Fibroblast of villous mesenchyme (primary cell): ENCODE measurements around the gene XYLT1. TPM values are rescaled to one million over a fixed set of nuclear protein-coding genes. Genes with fewer than 3 reads are reported as not detected.

Experiments
- DNase-seq: peaks from one replicate; pipeline ENCODE4 v3.0.0-alpha.2; 2010; ENCODE audit warnings: low read depth
- H3K4me3 ChIP-seq: 2 replicates; pipeline ENCODE4 v1.5.1; 2011; ENCODE audit warnings: low read depth, mild to moderate bottlenecking, low read length
- total RNA-seq: library from RNA; depleted of rRNA; stranded (reverse); fragments of >200 nt; gene quantifications from 2 replicates; pipeline ENCODE4 v1.2.3, GENCODE V29; 2012
- TF ChIP-seq, protein P1 (sequence below): IDR thresholded peaks from 2 replicates; pipeline ENCODE4 v1.5.1; 2012; ENCODE audit warnings: low read depth, mild to moderate bottlenecking, low read length; ENCODE audit not compliant: insufficient read depth

Gene XYLT1
- total RNA-seq, 1 donor = 2.6 TPM

- H3K4me3 ChIP-seq = no peak overlapping the region
- TF ChIP-seq, protein P1, sequence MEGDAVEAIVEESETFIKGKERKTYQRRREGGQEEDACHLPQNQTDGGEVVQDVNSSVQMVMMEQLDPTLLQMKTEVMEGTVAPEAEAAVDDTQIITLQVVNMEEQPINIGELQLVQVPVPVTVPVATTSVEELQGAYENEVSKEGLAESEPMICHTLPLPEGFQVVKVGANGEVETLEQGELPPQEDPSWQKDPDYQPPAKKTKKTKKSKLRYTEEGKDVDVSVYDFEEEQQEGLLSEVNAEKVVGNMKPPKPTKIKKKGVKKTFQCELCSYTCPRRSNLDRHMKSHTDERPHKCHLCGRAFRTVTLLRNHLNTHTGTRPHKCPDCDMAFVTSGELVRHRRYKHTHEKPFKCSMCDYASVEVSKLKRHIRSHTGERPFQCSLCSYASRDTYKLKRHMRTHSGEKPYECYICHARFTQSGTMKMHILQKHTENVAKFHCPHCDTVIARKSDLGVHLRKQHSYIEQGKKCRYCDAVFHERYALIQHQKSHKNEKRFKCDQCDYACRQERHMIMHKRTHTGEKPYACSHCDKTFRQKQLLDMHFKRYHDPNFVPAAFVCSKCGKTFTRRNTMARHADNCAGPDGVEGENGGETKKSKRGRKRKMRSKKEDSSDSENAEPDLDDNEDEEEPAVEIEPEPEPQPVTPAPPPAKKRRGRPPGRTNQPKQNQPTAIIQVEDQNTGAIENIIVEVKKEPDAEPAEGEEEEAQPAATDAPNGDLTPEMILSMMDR = no peak
- DNase-seq = no peak
Measured at GRCh38 chr16:17367036-17367435, 103.7 kb downstream of the XYLT1 start.

GRCh38 chr16:17366299-17366961, 104.3 kb downstream of the XYLT1 start:
- TF ChIP-seq, protein P1 = no peak
- DNase-seq = no peak
- no peak overlapping the region for H3K4me3 ChIP-seq

GRCh38 chr16:17365591-17366298, 105.0 kb downstream of the XYLT1 start:
- no peak for DNase-seq
- H3K4me3 ChIP-seq = no peak overlapping the region
- TF ChIP-seq, protein P1 = no peak

DNA sequence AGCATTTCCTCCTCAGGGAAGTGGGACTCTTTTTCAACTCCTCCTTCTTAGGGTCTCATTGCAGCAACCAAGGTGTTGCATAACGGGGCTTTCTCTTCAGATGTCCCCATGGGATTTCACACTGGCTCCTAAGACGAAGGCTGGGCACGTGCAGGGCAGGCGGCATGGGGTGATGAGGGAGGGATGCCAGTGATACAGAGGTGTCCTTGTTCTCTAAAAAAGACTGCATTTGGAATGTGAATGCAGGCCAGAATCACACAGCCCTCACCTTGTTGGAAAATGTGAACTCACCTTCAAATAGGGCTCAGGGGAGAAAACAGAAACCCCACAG, 105.6 kb downstream of the XYLT1 start:
- TF ChIP-seq, protein P1 = no peak
- no peak overlapping the region for H3K4me3 ChIP-seq

DNA sequence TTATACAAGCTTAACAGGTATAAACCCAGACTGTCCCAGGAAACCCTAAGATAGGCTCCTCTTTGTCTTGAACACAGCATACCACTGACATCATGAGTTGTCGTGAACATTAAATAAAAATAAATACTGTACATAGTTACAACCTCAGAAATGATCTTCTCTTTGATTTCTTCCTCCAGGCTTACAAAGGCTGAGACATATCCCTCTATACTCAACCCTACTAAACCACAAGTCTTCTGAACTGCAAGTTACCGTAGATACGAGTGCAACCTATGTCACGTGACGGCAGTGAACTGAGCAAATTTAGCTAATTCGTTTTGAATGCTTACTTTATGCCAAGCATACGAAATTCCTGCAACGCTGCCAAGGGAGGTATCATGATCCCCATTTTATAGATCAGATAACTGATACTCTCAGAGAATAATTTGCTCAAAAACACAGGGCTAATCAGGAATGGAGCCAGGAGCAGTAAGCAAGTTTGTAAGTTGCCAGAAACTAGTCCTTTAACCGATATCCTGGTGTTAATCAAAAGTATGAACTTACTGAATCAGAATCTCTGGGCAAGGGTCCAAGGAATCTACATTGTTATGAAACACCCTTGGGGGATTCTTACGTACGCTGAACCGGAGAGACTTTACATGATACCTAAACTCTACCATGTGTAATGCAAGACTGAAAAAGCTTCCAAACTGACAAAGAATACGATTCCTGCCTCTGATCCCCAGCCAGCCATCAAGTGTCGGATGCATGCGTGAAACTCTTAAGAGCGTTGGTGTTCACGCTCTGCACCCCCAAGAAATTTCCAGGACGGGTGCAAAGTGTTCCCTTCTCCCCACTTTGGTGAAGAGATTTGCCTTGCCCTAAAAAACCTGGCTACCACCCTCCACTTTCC, 106.2 kb downstream of the XYLT1 start:
- TF ChIP-seq, protein P1 = no peak
- H3K4me3 ChIP-seq = no peak overlapping the region
- peak; percentile 73 for DNase-seq

More for the DNA sequence above, 105.6 kb downstream of the XYLT1 start:
- DNase-seq = no peak

GRCh38 chr16:17362946-17363345, 107.8 kb downstream of the XYLT1 start:
- no peak for DNase-seq
- TF ChIP-seq, protein P1 = no peak

More at GRCh38 chr16:17362946-17363345, 107.8 kb downstream of the XYLT1 start:
- no peak overlapping the region for H3K4me3 ChIP-seq
